Neural cell (in vitro differentiated cells): ENCODE data around the gene SHQ1.

Experiments
- RAD21 ChIP-seq: fragments of 450-650 bp; conservative IDR thresholded peaks from 2 replicates; pipeline ENCODE4 v1.6.1; 2014; ENCODE audit warnings: antibody characterized with exemption, mild to moderate bottlenecking, moderate library complexity
- TF ChIP-seq, protein P1 (sequence below): fragments of 450-650 bp; IDR thresholded peaks from 2 replicates; pipeline ENCODE4 v1.5.1; 2014; ENCODE audit warnings: antibody characterized with exemption, mild to moderate bottlenecking, moderate library complexity; ENCODE audit not compliant: poor library complexity, severe bottlenecking

DNA sequence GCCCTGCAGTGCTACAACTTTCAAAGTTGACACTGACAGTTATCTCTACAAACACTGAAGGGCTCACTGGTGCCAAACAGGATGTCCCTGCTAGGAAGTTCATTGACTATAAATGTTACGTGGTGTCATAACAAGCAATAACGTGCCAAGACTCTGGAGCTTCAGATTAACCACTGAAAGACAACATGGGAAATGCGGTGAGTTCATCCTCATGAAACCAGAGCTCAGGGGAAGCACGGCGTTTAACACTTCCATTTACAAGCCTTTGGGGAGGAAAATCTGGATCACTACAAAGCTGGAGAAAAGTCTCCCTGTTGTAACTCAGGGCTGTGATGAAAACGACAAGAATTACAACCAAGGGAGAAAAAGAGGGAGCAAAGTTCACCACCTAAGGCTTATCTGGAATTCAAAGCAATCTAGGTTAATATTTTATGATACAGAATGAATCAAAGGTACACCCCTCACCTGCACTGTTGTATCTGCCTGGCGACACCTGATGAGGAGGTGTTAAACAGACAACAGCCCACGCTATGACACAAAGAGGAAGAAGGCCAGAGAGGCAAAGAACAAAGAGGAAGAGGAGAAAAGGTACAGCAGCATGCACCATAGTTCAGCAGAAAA is 27.0 kb downstream of the SHQ1 start:
- TF ChIP-seq RAD21, result no peak
- TF ChIP-seq, protein P1, sequence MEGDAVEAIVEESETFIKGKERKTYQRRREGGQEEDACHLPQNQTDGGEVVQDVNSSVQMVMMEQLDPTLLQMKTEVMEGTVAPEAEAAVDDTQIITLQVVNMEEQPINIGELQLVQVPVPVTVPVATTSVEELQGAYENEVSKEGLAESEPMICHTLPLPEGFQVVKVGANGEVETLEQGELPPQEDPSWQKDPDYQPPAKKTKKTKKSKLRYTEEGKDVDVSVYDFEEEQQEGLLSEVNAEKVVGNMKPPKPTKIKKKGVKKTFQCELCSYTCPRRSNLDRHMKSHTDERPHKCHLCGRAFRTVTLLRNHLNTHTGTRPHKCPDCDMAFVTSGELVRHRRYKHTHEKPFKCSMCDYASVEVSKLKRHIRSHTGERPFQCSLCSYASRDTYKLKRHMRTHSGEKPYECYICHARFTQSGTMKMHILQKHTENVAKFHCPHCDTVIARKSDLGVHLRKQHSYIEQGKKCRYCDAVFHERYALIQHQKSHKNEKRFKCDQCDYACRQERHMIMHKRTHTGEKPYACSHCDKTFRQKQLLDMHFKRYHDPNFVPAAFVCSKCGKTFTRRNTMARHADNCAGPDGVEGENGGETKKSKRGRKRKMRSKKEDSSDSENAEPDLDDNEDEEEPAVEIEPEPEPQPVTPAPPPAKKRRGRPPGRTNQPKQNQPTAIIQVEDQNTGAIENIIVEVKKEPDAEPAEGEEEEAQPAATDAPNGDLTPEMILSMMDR, result no peak
